ENCODE data around the gene CBY3.
A peak's percentile ranks its signal among the peaks of the same experiment; 100 is the strongest.
"Not testable (repeated sequence)": the region's sequence is repeated elsewhere in the genome, so short reads cannot be mapped to it uniquely, and the experiment has no call there.

The CBY3 gene

GRCh38 chr5:179697108-179697507, 16.3 kb upstream of the CBY3 start:
- in situ Hi-C loops (cut with HindIII; ENCODE audit: low sequenced_read_pairs) = no loop called here
- TF ChIP-seq CTCF (IDR thresholded peaks at IDR 0.05; ENCODE audit: low read depth, low read length) = no peak

GRCh38 chr5:179696603-179697002, 15.8 kb upstream of the CBY3 start:
- in situ Hi-C loops (cut with HindIII; ENCODE audit: low sequenced_read_pairs) = no loop called here
- no peak overlapping the region for H3K4me3 ChIP-seq (ENCODE audit: low read depth, low read length)
- no peak for TF ChIP-seq CTCF (IDR thresholded peaks at IDR 0.05; ENCODE audit: low read depth, low read length)
- no peak for DNase-seq (ENCODE audit: low read depth, low spot score)

More at GRCh38 chr5:179697108-179697507, 16.3 kb upstream of the CBY3 start:
- no peak overlapping the region for H3K4me3 ChIP-seq (ENCODE audit: low read depth, low read length)
- DNase-seq (ENCODE audit: low read depth, low spot score) = no peak

GRCh38 chr5:179694561-179694960, 13.7 kb upstream of the CBY3 start:
- no peak overlapping the region for H3K4me3 ChIP-seq (ENCODE audit: low read depth, low read length)
- no peak for TF ChIP-seq CTCF (IDR thresholded peaks at IDR 0.05; ENCODE audit: low read depth, low read length)
- in situ Hi-C loops (cut with HindIII; ENCODE audit: low sequenced_read_pairs) = no loop called here
- DNase-seq (ENCODE audit: low read depth, low spot score) = no peak

GRCh38 chr5:179689212-179689611, 8.4 kb upstream of the CBY3 start:
- DNase-seq (ENCODE audit: low read depth, low spot score); H3K4me3 ChIP-seq (ENCODE audit: low read depth, low read length); in situ Hi-C loops (cut with HindIII; ENCODE audit: low sequenced_read_pairs): not testable (repeated sequence)

GRCh38 chr5:179680014-179680779, 637 bp downstream of the CBY3 start:
- H3K4me3 ChIP-seq (ENCODE audit: low read depth, low read length) = no peak overlapping the region
- DNase-seq (ENCODE audit: low read depth, low spot score) = no peak
- no peak for TF ChIP-seq CTCF (IDR thresholded peaks at IDR 0.05; ENCODE audit: low read depth, low read length)
- in situ Hi-C loops (cut with HindIII; ENCODE audit: low sequenced_read_pairs) = no loop called here

- peak overlapping the region; percentile 95 for H3K4me3 ChIP-seq (ENCODE audit: low read depth, low read length)
- in situ Hi-C loops (cut with HindIII; ENCODE audit: low sequenced_read_pairs) = no loop called here
- TF ChIP-seq CTCF (IDR thresholded peaks at IDR 0.05; ENCODE audit: low read depth, low read length) = peak; percentile 32
- DNase-seq (ENCODE audit: low read depth, low spot score) = peak; percentile 60
Measured at GRCh38 chr5:179679014-179679674, 1.7 kb downstream of the CBY3 start.

Measured in astrocyte of the spinal cord (primary cell).